K562 (cell line): ENCODE results near the gene IDI2. TPM values are rescaled to one million over a fixed set of nuclear protein-coding genes. Genes with fewer than 3 reads are reported as not detected.

Experiments
- ATAC-seq: fragments of 200-7000 bp; cut with Tn5 transposase; 3 replicates; pipeline ENCODE4 v1.9.1; 2020; ENCODE audit warnings: moderate library complexity
- BruUV-seq: library from RNA; stranded (reverse); fragments of 400-500 nt; replicated peaks from 2 replicates; lab custom pipeline; 2021; lab: Mats Ljungman, UMichigan
- CTCF ChIA-PET: fragments of 300-600 bp; formaldehyde crosslinking; extraction: SDS; loops from one replicate; lab custom pipeline; 2021; ENCODE audit warnings: low intra/inter-chr PET ratio; lab: Yijun Ruan, JAX
- POLR2A ChIA-PET: fragments of 300-600, 350-650 bp; sonication (Branson Sonifier 250); formaldehyde crosslinking; extraction: SDS; loops from one replicate; lab custom pipeline; 2021; ENCODE audit warnings: antibody characterized with exemption, inconsistent platforms; lab: Yijun Ruan, JAX
- DNase-seq, 4 experiments: peaks; one replicate each; pipeline versions ENCODE4 v3.0.0 to v3.0.0-alpha.2; 2011 to 2018; ENCODE audit warnings: low spot score in 3 of 4, mixed read lengths in 3 of 4; ENCODE audit errors: extremely low read depth in 1 of 4
- FAIRE-seq: peaks from 2 replicates; lab custom pipeline; 2011; peaks lifted over from hg19 to GRCh38; lab: Jason Lieb, UNC
- H2AFZ ChIP-seq: 2 replicates; pipeline ENCODE4 v1.6.0; 2011; ENCODE audit warnings: low read depth, low read length, control low read depth, inconsistent platforms
- H3K27ac ChIP-seq: fragments of 200-600 bp; 3 replicates; pipeline ENCODE4 v1.8.0; 2011; ENCODE audit warnings: low read depth, mild to moderate bottlenecking, control low read depth, inconsistent platforms, low read length, moderate library complexity, mixed read lengths; ENCODE audit errors: extremely low read depth
- H3K27me3 ChIP-seq, 2 experiments: fragments of 300-600 bp in 1 of 2; 2 replicates in 1 of 2; 3 replicates in 1 of 2; pipeline versions ENCODE4 v1.6.0 to v1.8.0; 2011; ENCODE audit warnings: inconsistent platforms in 2 of 2, low read length in 2 of 2, mild to moderate bottlenecking in 1 of 2, mixed read lengths in 1 of 2, moderate library complexity in 1 of 2; ENCODE audit not compliant: control insufficient read depth in 2 of 2, insufficient read depth in 2 of 2
- H3K36me3 ChIP-seq: fragments of 300-600 bp; 3 replicates; pipeline ENCODE4 v1.8.0; 2011; ENCODE audit warnings: mild to moderate bottlenecking, low read length, inconsistent platforms; ENCODE audit not compliant: control insufficient read depth, insufficient read depth
- H3K4me1 ChIP-seq, 2 experiments: fragments of 200-600 bp in 1 of 2; replicated peaks in 1 of 2; 2 replicates in 1 of 2; 3 replicates in 1 of 2; pipeline versions ENCODE4 v1.5.1 to v1.8.0; 2011; ENCODE audit warnings: inconsistent platforms in 2 of 2, low read length in 2 of 2, mild to moderate bottlenecking in 1 of 2, mixed read lengths in 1 of 2, moderate library complexity in 1 of 2; ENCODE audit not compliant: control insufficient read depth in 2 of 2, insufficient read depth in 2 of 2
- H3K4me2 ChIP-seq: 2 replicates; pipeline ENCODE4 v1.6.1; 2011; ENCODE audit warnings: low read length, control low read depth, inconsistent platforms, mixed read lengths; ENCODE audit not compliant: insufficient read depth
- H3K4me3 ChIP-seq: fragments of 200-600 bp; sonication (generic), shearing (Covaris generic); 2 replicates; pipeline ENCODE4 v1.5.1; 2016; ENCODE audit warnings: control low read depth, inconsistent platforms
- H3K79me2 ChIP-seq: fragments of 200-600 bp; 3 replicates; pipeline ENCODE4 v1.8.0; 2011; ENCODE audit warnings: low read length, inconsistent platforms; ENCODE audit not compliant: control insufficient read depth, insufficient read depth
- H3K9ac ChIP-seq, 2 experiments: 2 replicates each; pipeline versions ENCODE4 v1.6.0 to v1.6.1; 2011; ENCODE audit warnings: low read depth in 2 of 2, low read length in 2 of 2, control low read depth in 1 of 2, inconsistent platforms in 1 of 2, mild to moderate bottlenecking in 1 of 2, mixed read lengths in 1 of 2; ENCODE audit not compliant: insufficient read depth in 1 of 2
- H3K9me1 ChIP-seq: one replicate; pipeline ENCODE4 v1.6.0; 2011; ENCODE audit warnings: inconsistent platforms, mild to moderate bottlenecking, low read length, moderate library complexity; ENCODE audit not compliant: control insufficient read depth, insufficient read depth
- H3K9me3 ChIP-seq: replicated peaks from 2 replicates; pipeline ENCODE4 v1.5.1; 2011; ENCODE audit warnings: low read depth, low read length, inconsistent platforms; ENCODE audit not compliant: control insufficient read depth, insufficient read depth
- H4K20me1 ChIP-seq: replicated peaks from 2 replicates; pipeline ENCODE4 v1.6.1; 2011; ENCODE audit warnings: low read length, inconsistent platforms, mixed read lengths; ENCODE audit not compliant: control insufficient read depth, insufficient read depth
- IRF2 ChIP-seq: sonication (generic); formaldehyde crosslinking; IDR thresholded peaks from 2 replicates; pipeline ENCODE4 v1.8.1; 2022; ENCODE audit warnings: mild to moderate bottlenecking, missing genetic modification reagents
- MBD2 ChIP-seq: sonication (generic); IDR thresholded peaks from 2 replicates; pipeline ENCODE4 v1.6.1; 2016; ENCODE audit warnings: low read depth, borderline replicate concordance
- YY1 ChIP-seq, 3 experiments: IDR thresholded peaks; 2 replicates each; pipeline ENCODE4 v1.6.1; 2011; ENCODE audit warnings: low read length in 2 of 3, mild to moderate bottlenecking in 2 of 3, moderate library complexity in 2 of 3, borderline replicate concordance in 1 of 3, control low read depth in 1 of 3, low read depth in 1 of 3; ENCODE audit not compliant: insufficient read depth in 3 of 3, insufficient replicate concordance in 2 of 3, control insufficient read depth in 1 of 3, insufficient read length in 1 of 3; ENCODE audit errors: extremely low read depth in 1 of 3
- ZBTB40 ChIP-seq, 2 experiments: fragments of 450-650 bp in 1 of 2; sonication (generic) in 1 of 2; formaldehyde crosslinking in 1 of 2; IDR thresholded peaks; 2 replicates each; pipeline versions ENCODE4 v1.7.1 to v1.9.0; 2016 to 2022; ENCODE audit warnings: inconsistent platforms in 1 of 2, mild to moderate bottlenecking in 1 of 2, missing genetic modification reagents in 1 of 2
- WGBS: fragments of 100-300 bp; shearing (Covaris generic); methylation state at CpG from one replicate; pipeline ENCODE4 v1.1.6; 2016; ENCODE audit warnings: low coverage, mixed read lengths; ENCODE audit not compliant: insufficient coverage; ENCODE audit errors: missing lambda C conversion rate; 5-methylcytosine and 5-hydroxymethylcytosine counted together
- in situ Hi-C: fragments of 300-500 bp; cut with MboI; formaldehyde crosslinking; loops from 4 replicates; pipeline ENCODE4 v1.15.0; 2018; ENCODE audit warnings: inconsistent platforms, mixed read lengths
- intact Hi-C: fragments of 100-400 bp; cut with micrococcal nuclease; formaldehyde crosslinking; loops from 2 replicates; pipeline ENCODE4 v1.14.2; 2022
- polyA plus RNA-seq, 8 experiments: library from polyadenylated mRNA; depleted of rRNA in 4 of 8; stranded (reverse) in 5 of 8; unstranded in 3 of 8; fragments of >200 nt; fragmentation: Nextera tagmentation in 2 of 8; fragmentation: Illumina TruSeq in 1 of 8; extraction: Ambion mirVana in 2 of 8; extraction: Trizol in 1 of 8; gene quantifications; 2 replicates each; pipeline versions ENCODE4 v1.2.1 to v1.2.3, GENCODE V29; 2011 to 2014; ENCODE audit warnings: inconsistent platforms in 1 of 8, missing spikeins in 1 of 8
- total RNA-seq, 7 experiments: library from RNA; depleted of rRNA in 6 of 7; stranded (reverse); fragments of >200 nt in 6 of 7; fragmentation: Illumina TruSeq in 2 of 7; extraction: Trizol in 2 of 7; gene quantifications; 2 replicates each; pipeline versions ENCODE4 v1.2.1 to v1.2.3, GENCODE V29; 2011 to 2021; ENCODE audit warnings: low replicate concordance in 1 of 7
- TF ChIP-seq, protein P1 (sequence below): sonication (generic); formaldehyde crosslinking; IDR thresholded peaks from 2 replicates; pipeline ENCODE4 v1.8.0; 2023; ENCODE audit warnings: mild to moderate bottlenecking, missing genetic modification reagents

Gene IDI2
- total and polyA plus RNA-seq, 9 of the 15 experiments (the other 6 are each of a cell fraction or from before 2014, with no cell fraction given), result not detected

DNA sequence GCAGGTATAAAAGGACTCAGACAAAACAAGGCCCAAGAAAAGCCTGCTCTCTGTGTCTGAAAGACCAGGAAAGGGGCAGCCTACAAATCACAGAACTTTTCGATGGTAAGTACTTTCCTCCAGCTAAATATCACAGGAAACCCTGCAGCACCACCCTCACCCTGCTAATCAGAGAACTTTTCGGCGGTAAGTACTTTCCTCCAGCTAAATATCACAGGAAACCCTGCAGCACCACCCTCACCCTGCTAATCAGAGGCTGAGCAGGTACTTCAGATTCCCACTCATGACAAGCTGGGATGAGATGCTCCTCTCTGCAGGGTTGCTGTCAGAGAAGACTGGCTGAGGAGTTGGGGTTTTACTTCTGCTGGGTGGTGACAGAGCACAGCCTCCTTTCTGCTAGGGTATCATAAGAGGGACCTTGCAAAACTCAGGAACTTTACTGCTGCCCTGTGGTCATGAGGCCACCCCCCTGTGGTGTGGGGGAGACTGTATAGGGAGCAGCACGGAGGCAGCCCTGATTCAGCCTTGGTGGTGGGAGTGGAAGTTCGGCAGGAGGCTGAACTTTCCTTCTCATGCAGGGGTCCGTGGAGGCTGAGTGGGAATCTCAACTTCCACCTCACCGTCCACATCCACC is 37.7 kb upstream of the IDI2 start:
- peaks cover 16% of the 10 kb centered on the region; the same call in 2 of the 3 replicates for H3K36me3 ChIP-seq
- H3K9me1 ChIP-seq, result no peaks in the 10 kb centered on the region
- H3K4me1 ChIP-seq, result no peaks in the 10 kb centered on the region; a peak in 2 of 5 replicates
- H3K4me3 ChIP-seq, result no peak overlapping the region
- H3K9me3 ChIP-seq, result no peaks in the 10 kb centered on the region
- FAIRE-seq, result no peak
- WGBS, result 71% methylated on average over 7 of the region's 7 CpGs
- H3K4me2 ChIP-seq, result no peak overlapping the region
- no peak overlapping the region for H2AFZ ChIP-seq
- peak; percentile 27; the same call in 1 of the 3 replicates for ATAC-seq
- in situ Hi-C loops, result no loop called here
- no peak overlapping the region; a peak in 1 of 4 replicates for H3K9ac ChIP-seq
- BruUV-seq, result no TSS peak
- intact Hi-C loops, result no loop called here
- no peaks in the 10 kb centered on the region for H3K27me3 ChIP-seq
- H3K79me2 ChIP-seq, result peaks cover 33% of the 10 kb centered on the region
- CTCF ChIA-PET, result no interaction called here
- TF ChIP-seq ZBTB40 (IDR thresholded peaks at IDR 0.05) (no peak), ZBTB40 (CRISPR knock-in tag; IDR thresholded peaks at IDR 0.05) (no peak), IRF2 (CRISPR knock-in tag) (no peak), MBD2 (no peak), YY1 (IDR thresholded peaks at IDR 0.05; ENCODE audit: borderline replicate concordance in 1 of 3, control insufficient read depth in 1 of 3, extremely low read depth in 1 of 3, insufficient read depth in 3 of 3, insufficient read length in 1 of 3, insufficient replicate concordance in 2 of 3, low read depth in 1 of 3, low read length in 2 of 3) (no peak)
- TF ChIP-seq, protein P1, sequence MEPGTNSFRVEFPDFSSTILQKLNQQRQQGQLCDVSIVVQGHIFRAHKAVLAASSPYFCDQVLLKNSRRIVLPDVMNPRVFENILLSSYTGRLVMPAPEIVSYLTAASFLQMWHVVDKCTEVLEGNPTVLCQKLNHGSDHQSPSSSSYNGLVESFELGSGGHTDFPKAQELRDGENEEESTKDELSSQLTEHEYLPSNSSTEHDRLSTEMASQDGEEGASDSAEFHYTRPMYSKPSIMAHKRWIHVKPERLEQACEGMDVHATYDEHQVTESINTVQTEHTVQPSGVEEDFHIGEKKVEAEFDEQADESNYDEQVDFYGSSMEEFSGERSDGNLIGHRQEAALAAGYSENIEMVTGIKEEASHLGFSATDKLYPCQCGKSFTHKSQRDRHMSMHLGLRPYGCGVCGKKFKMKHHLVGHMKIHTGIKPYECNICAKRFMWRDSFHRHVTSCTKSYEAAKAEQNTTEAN (CRISPR knock-in tag), result no peak
- H3K27ac ChIP-seq, result no peak overlapping the region
- no peaks in the 10 kb centered on the region; the same call in 1 of the 2 replicates for H4K20me1 ChIP-seq
- DNase-seq, result no peak
- POLR2A ChIA-PET, result interaction anchor here (0.6 to 0.7 kb wide), 2 partner anchors 13 to 278 kb away, joined by 3 to 4 read pairs; no protein-coding TSS in a partner anchor
